Gastroesophageal sphincter (tissue), 2 donors: ENCODE results near the gene FCGR2B.
"Not testable (repeated sequence)": the region's sequence is repeated elsewhere in the genome, so short reads cannot be mapped to it uniquely, and the experiment has no call there.

Experiments
- POLR2A ChIP-seq, 2 donors: fragments of 450-650 bp; IDR thresholded peaks; one replicate each; pipeline ENCODE4 v1.6.1; 2017; ENCODE audit warnings: antibody characterized with exemption in 2 of 2, mild to moderate bottlenecking in 2 of 2, moderate library complexity in 1 of 2
- POLR2AphosphoS5 ChIP-seq: sonication (generic); formaldehyde crosslinking; IDR thresholded peaks from one replicate; pipeline ENCODE4 v1.6.1; 2017; ENCODE audit warnings: antibody characterized with exemption

DNA sequence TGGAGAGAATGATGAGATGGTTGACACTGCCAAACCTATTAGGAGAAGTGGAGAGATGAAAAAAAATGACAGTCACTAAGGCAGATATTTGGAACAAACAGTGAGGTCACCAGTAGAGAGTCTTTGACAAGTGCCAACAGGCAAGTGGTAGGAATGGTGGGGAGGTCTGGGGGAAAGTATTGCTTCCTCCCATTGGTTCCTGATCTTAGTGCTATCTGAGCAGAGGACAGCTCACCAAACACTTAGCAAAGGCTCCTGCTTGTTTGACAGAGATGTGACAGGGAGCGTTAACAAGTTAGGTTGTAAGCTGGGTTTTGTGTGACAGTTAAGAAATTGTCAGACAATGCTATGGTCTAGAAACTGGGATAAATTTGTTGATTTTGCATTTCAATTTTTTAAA, 38.3 kb upstream of the FCGR2B start:
- TF ChIP-seq POLR2A (IDR thresholded peaks at IDR 0.05); POLR2AphosphoS5: not testable (repeated sequence)
